Naive B cell (primary cell): Measurements from ENCODE around the gene ZNF831. TPM values are rescaled to one million over a fixed set of nuclear protein-coding genes. Genes with fewer than 3 reads are reported as not detected.

Experiments used
- ATAC-seq, 2 donors: fragments of 150-1000 bp; cut with Tn5 transposase; 2 replicates each; pipeline ENCODE4 v1.10.0; 2021; ENCODE audit warnings: low read depth in 2 of 2, mild to moderate bottlenecking in 2 of 2, moderate library complexity in 2 of 2
- DNase-seq: peaks from one replicate; pipeline ENCODE4 v3.0.0; 2022
- H3K27ac Mint-ChIP-seq, 6 donors: one replicate each; pipeline ENCODE4 v1.8.0; 2020 to 2022; ENCODE audit warnings: mild to moderate bottlenecking in 6 of 6, mixed read lengths in 6 of 6, moderate library complexity in 5 of 6, inconsistent platforms in 2 of 6
- H3K27me3 Mint-ChIP-seq, 3 donors: one replicate each; pipeline ENCODE4 v1.8.0; 2021 to 2022; ENCODE audit warnings: mixed read lengths in 3 of 3, mild to moderate bottlenecking in 1 of 3
- H3K36me3 Mint-ChIP-seq, 2 donors: one replicate each; pipeline ENCODE4 v1.8.0; 2020 to 2022; ENCODE audit warnings: mixed read lengths in 2 of 2, inconsistent platforms in 1 of 2, mild to moderate bottlenecking in 1 of 2
- H3K4me1 Mint-ChIP-seq, 3 donors: one replicate each; pipeline ENCODE4 v1.8.0; 2020 to 2022; ENCODE audit warnings: mixed read lengths in 3 of 3, inconsistent platforms in 1 of 3, mild to moderate bottlenecking in 1 of 3, moderate library complexity in 1 of 3
- H3K4me3 Mint-ChIP-seq, 8 donors: one replicate each; pipeline ENCODE4 v1.8.0; 2020 to 2022; ENCODE audit warnings: mild to moderate bottlenecking in 8 of 8, mixed read lengths in 8 of 8, moderate library complexity in 8 of 8, inconsistent platforms in 2 of 8
- H3K9me3 Mint-ChIP-seq, 7 donors: one replicate each; pipeline ENCODE4 v1.8.0; 2020 to 2022; ENCODE audit warnings: mixed read lengths in 7 of 7, mild to moderate bottlenecking in 5 of 7, inconsistent platforms in 2 of 7, moderate library complexity in 1 of 7
- polyA plus RNA-seq, 6 donors: library from polyadenylated mRNA; unstranded; fragments of 300-500 nt; fragmentation: Illumina TruSeq; gene quantifications; one replicate each; pipeline ENCODE4 v1.2.3, GENCODE V29; 2021; ENCODE audit warnings: low read depth in 6 of 6

Gene ZNF831
- polyA plus RNA-seq, 6 donors from 2014 or later: 0.66 to 2.6 (median 2.3) TPM

GRCh38 chr20:59165396-59165795, 1.8 kb downstream of the ZNF831 start:
- peaks cover 0 to 11% (median 0%) of the 10 kb centered on the region in 7 donors for H3K9me3 Mint-ChIP-seq
- peaks cover 9 to 12% of the 10 kb centered on the region in 2 donors for H3K36me3 Mint-ChIP-seq
- no peaks in the 10 kb centered on the region for H3K27me3 Mint-ChIP-seq
- H3K4me3 Mint-ChIP-seq: peak overlapping the region; percentile 53 to 89 (median 76)
- DNase-seq: no peak
- H3K4me1 Mint-ChIP-seq: peaks cover 62 to 70% (median 68%) of the 10 kb centered on the region in 3 donors
- peak in 1 of 2 donors; percentile 8 for ATAC-seq
- peak overlapping the region; percentile 65 to 97 (median 94) for H3K27ac Mint-ChIP-seq

- no peaks in the 10 kb centered on the region for H3K27me3 Mint-ChIP-seq
- ATAC-seq: peak; percentile 26 to 33
- peak overlapping the region; percentile 53 to 89 (median 76) for H3K4me3 Mint-ChIP-seq
- H3K9me3 Mint-ChIP-seq: peaks cover 0 to 12% (median 0%) of the 10 kb centered on the region in 7 donors
- H3K27ac Mint-ChIP-seq: peak overlapping the region; percentile 65 to 97 (median 94)
- H3K36me3 Mint-ChIP-seq: peaks cover 14% of the 10 kb centered on the region in 2 donors
- H3K4me1 Mint-ChIP-seq: peaks cover 57 to 67% (median 65%) of the 10 kb centered on the region in 3 donors
- DNase-seq: no peak
Observed at GRCh38 chr20:59165891-59166709, 2.5 kb downstream of the ZNF831 start.

DNA sequence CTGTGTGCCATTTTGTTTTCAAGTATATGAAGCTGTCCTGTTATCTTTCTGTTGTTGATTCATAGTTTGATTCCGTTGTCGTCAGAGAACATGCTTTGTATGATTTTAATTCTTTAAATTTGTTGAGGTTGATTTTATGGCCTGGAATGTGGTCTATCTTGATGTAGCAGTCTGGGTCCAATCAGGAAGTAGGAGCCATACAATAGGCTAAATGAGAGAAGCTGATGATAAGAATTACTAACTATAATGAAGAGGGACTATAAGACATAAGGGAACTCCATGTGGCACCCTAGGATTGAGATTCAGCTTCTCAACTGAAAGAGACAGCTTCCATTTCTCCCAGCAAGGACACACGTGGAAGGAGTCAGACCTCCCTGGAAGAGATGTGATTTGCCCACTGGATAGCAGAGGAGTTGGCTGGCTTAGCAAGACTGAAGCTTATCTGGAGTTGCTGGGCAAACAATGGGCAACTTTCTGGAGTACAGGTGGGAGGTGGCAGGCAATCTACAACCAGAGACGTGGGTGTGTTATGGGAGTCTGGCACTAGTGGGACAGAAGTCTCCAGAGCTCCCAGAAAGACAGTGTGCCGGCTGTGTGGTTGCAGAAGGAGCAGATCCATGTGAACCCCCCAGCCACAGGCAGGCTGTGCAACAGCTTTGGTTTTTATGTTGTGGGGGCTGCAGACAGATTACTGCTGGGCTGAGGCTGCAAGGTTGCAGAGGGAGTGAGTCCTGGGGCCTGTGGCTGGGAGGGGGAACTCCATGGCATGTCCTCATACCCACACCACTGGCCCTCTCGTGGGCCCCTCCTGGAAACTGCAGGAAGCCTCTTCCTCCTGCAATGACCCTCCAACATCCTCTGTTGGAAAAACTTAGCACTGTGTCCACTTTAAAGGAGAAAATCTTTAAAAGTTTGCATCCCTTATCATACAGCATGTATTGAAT, 7.1 kb downstream of the ZNF831 start:
- H3K4me1 Mint-ChIP-seq: peaks cover 25 to 31% (median 28%) of the 10 kb centered on the region in 3 donors
- peaks cover 14 to 27% of the 10 kb centered on the region in 2 donors for H3K36me3 Mint-ChIP-seq
- H3K27ac Mint-ChIP-seq: peak overlapping the region in 2 of 6 donors; percentile 23 to 40
- H3K4me3 Mint-ChIP-seq: no peak overlapping the region
- DNase-seq (no peak), ATAC-seq (no peak)
- H3K9me3 Mint-ChIP-seq: peaks cover 0 to 12% (median 0%) of the 10 kb centered on the region in 7 donors
- H3K27me3 Mint-ChIP-seq: no peaks in the 10 kb centered on the region

- H3K4me1 Mint-ChIP-seq: peaks cover 15 to 25% (median 18%) of the 10 kb centered on the region in 3 donors
Observed at GRCh38 chr20:59171986-59172385, 8.4 kb downstream of the ZNF831 start.

DNA sequence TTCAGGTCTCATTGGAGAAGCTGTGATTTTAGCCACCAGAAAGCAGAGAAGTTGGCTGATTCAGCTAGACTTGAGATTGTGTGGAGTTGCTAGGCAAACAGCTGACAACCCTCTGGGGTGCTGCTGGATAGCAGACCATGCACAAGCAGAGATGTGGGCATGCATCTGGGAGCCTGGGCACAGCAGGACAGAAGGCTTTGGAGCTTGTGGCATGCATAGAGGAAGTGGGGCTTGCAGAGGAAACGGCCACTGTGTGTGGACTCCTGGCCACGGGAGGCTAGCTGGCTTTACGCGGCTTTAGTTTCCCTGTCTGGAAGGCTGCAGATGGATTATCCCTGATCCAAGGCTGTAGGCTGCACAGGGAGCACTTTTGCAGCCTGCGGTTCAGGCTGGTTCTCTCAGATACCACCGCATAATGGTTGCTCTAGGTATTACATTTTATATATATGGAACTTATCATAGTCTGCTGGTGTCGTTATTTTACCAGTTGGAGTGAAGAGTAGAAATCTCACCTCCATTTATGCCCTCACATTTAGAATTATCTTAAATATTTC, 10.4 kb downstream of the ZNF831 start:
- peaks cover 15 to 33% of the 10 kb centered on the region in 2 donors for H3K36me3 Mint-ChIP-seq
- peaks cover 23 to 42% (median 24%) of the 10 kb centered on the region in 3 donors for H3K4me1 Mint-ChIP-seq
- DNase-seq (no peak), ATAC-seq (no peak)
- H3K27ac Mint-ChIP-seq: no peak overlapping the region
- no peak overlapping the region for H3K4me3 Mint-ChIP-seq
- H3K9me3 Mint-ChIP-seq: peaks cover 0 to 8% (median 0%) of the 10 kb centered on the region in 7 donors
- H3K27me3 Mint-ChIP-seq: no peaks in the 10 kb centered on the region

More at GRCh38 chr20:59171986-59172385, 8.4 kb downstream of the ZNF831 start:
- no peak overlapping the region for H3K4me3 Mint-ChIP-seq
- no peak for DNase-seq
- H3K36me3 Mint-ChIP-seq: peaks cover 14 to 32% of the 10 kb centered on the region in 2 donors
- H3K9me3 Mint-ChIP-seq: peaks cover 0 to 12% (median 0%) of the 10 kb centered on the region in 7 donors
- no peaks in the 10 kb centered on the region for H3K27me3 Mint-ChIP-seq
- ATAC-seq: no peak
- peak overlapping the region in 2 of 6 donors; percentile 4 to 7 for H3K27ac Mint-ChIP-seq

GRCh38 chr20:59175002-59175401, 11.4 kb downstream of the ZNF831 start:
- no peak overlapping the region for H3K4me3 Mint-ChIP-seq
- H3K9me3 Mint-ChIP-seq: peaks cover 0 to 5% (median 0%) of the 10 kb centered on the region in 7 donors
- peaks cover 16 to 31% of the 10 kb centered on the region in 2 donors for H3K36me3 Mint-ChIP-seq
- no peaks in the 10 kb centered on the region for H3K27me3 Mint-ChIP-seq
- peak overlapping the region in 1 of 6 donors; percentile 24 for H3K27ac Mint-ChIP-seq
- DNase-seq: no peak
- no peak for ATAC-seq
- H3K4me1 Mint-ChIP-seq: peaks cover 23 to 41% (median 28%) of the 10 kb centered on the region in 3 donors

- ATAC-seq: no peak
- Mint-ChIP-seq H3K4me1 (peaks cover 17 to 32% (median 23%) of the 10 kb centered on the region in 3 donors), H3K4me3 (no peak overlapping the region), H3K9me3 (no peaks in the 10 kb centered on the region), H3K27ac (peak overlapping the region in 4 of 6 donors; percentile 22 to 89 (median 52)), H3K36me3 (peaks cover 7 to 26% of the 10 kb centered on the region in 2 donors), H3K27me3 (no peaks in the 10 kb centered on the region)
- DNase-seq: no peak
Observed at GRCh38 chr20:59175861-59176260, 12.2 kb downstream of the ZNF831 start.

DNA sequence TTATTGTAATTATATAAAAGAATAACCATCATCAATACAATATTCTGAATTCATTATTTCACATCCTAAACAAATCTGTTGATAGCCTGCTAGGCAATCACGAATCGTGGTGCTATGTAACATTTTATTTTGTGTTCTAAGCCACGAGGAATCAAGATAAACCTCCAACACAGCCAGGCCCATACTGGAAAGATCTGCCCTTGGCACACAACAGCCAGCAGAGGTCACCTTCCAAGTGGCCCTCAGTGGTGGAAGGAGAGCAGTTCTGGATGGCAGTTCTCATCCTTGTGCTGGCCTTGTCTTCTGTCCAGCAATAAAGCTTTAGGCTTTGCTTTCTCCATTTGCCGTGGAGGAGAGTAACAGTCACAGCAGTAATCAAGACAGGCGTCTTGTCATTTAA, 13.2 kb downstream of the ZNF831 start:
- ATAC-seq (no peak), DNase-seq (no peak)
- no peaks in the 10 kb centered on the region for H3K9me3 Mint-ChIP-seq
- H3K4me3 Mint-ChIP-seq: peak overlapping the region in 1 of 8 donors; percentile 56
- H3K36me3 Mint-ChIP-seq: peaks cover 7 to 26% of the 10 kb centered on the region in 2 donors
- H3K27me3 Mint-ChIP-seq: no peaks in the 10 kb centered on the region
- H3K4me1 Mint-ChIP-seq: peaks cover 23 to 41% (median 26%) of the 10 kb centered on the region in 3 donors
- H3K27ac Mint-ChIP-seq: no peak overlapping the region

DNA sequence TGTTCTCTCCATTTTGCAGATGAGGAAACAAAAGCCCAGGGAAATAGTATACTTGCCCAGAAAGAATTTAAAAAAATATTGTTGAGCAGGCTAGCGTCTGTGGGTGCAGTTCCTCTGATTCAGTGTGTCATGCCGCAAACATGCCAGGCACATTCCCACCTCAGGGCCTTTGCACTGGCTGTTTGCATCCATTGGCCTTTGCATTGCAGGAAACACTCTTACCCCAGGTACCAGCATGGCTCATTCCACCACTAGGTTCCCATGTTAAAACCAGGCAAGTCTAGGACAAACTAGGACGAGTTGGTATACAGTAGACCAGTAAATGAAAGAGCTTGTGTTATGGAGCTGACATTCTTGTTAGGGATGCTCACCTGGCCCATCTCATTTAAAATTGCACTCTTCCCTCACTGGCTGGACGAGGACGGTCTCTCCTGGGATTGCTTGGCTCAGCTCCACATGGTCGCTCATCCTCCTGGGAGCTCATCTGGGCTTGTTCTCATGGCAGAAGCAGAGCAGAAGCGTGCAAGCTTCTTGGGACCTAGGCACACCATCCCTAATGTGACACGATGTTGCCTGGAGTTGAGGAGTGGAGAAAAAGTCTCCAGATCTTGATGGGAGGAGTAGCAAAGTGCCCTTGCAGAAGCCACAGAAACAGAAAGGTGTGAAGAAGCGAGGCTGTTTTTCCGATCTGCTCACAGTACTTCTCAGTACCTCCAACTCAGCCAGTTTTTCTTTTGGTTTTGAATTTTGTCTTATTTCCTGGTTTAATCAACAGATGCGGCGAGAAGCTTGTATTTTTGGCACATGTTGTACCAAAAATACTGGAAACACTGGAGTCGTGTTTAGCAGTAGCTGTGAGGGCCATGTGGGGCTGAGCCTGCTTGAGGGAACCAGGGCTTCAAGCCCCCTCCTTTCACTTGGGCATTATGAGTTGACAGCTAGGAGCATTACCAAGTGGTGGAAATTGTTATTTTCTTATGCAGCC, 13.9 kb downstream of the ZNF831 start:
- Mint-ChIP-seq H3K27me3 (no peaks in the 10 kb centered on the region), H3K4me3 (peak overlapping the region in 7 of 8 donors; percentile 14 to 85 (median 33)), H3K36me3 (peaks cover 7 to 26% of the 10 kb centered on the region in 2 donors), H3K27ac (peak overlapping the region in 5 of 6 donors; percentile 33 to 76 (median 60)), H3K9me3 (no peaks in the 10 kb centered on the region), H3K4me1 (peaks cover 31 to 48% (median 33%) of the 10 kb centered on the region in 3 donors)
- no peak for DNase-seq
- ATAC-seq: peak; percentile 33 to 48

GRCh38 chr20:59178983-59179595, 15.5 kb downstream of the ZNF831 start:
- no peak for ATAC-seq
- Mint-ChIP-seq H3K4me1 (peaks cover 44 to 60% (median 46%) of the 10 kb centered on the region in 3 donors), H3K27ac (peak overlapping the region in 2 of 6 donors; percentile 29 to 65), H3K4me3 (peak overlapping the region in 2 of 8 donors; percentile 16 to 47), H3K36me3 (peaks cover 9 to 24% of the 10 kb centered on the region in 2 donors), H3K27me3 (no peaks in the 10 kb centered on the region), H3K9me3 (no peaks in the 10 kb centered on the region)
- no peak for DNase-seq

DNA sequence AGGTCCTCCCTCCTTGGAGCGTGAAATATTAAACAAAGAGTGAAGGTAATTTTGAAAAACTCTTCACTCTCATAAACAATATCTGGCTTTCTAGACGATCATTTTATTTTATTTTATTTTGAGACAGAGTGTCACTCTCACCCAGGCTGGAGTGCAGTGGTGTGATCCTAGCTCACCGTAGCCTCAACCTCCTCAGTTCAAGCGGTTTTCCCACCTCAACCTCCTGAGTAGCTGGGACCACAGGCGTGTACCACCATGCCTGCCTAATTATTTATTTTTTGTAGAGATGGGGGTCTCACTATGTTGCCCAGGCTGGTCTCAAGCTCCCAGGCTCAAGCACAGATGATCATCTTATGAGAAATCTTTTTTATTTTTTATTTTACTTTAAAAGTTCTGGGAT, 16.4 kb downstream of the ZNF831 start:
- Mint-ChIP-seq H3K27ac (peak overlapping the region in 2 of 6 donors; percentile 33 to 63), H3K36me3 (peaks cover 18 to 25% of the 10 kb centered on the region in 2 donors), H3K9me3 (peaks cover 0 to 3% (median 0%) of the 10 kb centered on the region in 7 donors), H3K27me3 (no peaks in the 10 kb centered on the region), H3K4me1 (peaks cover 44 to 68% (median 53%) of the 10 kb centered on the region in 3 donors), H3K4me3 (no peak overlapping the region)
- ATAC-seq (no peak), DNase-seq (no peak)
